ENCODE measurements around the gene FNIP2.
A peak's percentile ranks its signal among the peaks of the same experiment; 100 is the strongest.
"Not testable (repeated sequence)": the region's sequence is repeated elsewhere in the genome, so short reads cannot be mapped to it uniquely, and the experiment has no call there.

Gene FNIP2
- 22.7 to 26.6 reads per million in 2 donors for total RNA-seq

DNA sequence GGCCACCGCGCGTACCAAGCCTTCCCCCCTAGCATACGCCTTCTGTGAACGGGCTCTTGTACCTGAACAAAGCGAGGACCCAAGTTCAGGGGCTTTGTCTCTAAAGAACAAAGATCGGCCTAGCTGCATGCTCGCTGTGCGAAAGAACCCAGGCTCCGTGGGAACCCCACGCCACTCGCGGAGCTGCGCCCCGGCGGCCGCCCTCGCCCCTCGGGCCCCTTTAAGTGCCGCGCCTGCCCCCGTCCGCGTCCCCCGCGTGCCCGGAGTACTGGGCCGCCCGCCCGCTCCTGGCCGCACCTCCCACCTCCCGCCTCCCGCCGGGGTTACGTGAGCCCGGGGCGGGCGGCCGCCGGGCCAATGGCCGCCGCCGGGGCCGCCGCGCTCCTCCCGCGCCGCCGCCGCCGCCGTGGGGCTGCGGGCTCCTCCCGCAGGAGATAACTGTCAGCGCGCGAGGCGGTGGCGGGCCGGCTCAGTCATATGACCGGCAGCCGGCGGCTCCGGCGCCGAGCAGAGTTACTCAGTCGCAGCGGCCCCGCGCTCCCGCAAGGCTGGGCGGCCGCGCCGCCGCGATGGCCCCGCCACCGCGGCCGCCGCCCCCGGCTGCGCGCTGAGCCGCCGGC lies at the start of gene FNIP2:
Gene FNIP2, plus strand, starts transcription at position 472 of the 620 bp plus-strand sequence. CDS start 187 bp downstream, outside the sequence.
- peak; percentile 68 for DNase-seq

DNA sequence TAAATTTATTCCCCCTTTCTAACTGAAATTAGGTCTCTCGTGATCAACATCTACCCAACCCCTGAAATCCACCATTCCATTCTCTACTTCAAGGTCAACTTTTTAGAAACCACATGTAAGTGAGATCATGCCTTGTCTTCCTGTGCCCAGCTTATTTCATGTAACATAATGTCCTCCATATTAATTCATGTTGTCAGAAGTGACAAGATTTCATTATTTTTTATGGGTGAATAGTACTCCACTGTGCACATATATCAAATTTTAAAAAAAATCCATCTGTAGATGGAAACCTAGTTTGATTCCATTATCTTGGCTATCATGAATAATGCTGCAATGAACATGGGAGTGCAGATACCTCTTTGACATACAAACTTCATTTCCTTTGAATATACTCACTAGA lies 47.1 kb upstream of the FNIP2 start:
- DNase-seq, result no peak

DNA sequence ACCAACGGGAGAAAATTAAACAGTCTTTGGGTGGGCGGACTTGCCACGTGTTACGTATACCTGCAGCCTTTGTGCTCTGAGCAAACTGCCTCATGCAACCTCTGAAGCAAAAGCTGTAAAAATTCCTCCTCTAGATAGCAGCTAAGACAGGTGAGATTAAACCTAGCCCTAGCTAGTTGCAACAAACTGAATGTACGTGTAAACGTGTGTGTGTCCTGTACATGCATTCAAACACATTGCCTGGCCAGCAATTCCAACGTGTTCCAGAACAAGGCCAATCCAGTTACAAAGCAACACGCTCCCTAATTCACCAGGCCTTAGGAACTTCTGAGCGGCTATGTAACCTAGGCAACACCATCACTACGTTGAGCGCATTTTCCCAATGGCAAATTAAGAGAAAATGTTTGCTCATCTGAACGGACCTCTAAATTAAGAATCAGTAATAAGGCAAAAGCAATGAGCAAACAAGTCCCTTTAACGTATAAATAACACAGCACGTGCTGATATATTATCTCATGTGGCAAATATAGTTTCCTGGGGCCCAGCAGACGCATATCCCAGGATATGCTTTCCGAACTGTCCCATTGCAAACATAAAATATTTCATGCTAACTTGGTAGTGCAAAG lies 46.4 kb upstream of the FNIP2 start:
- no peak for DNase-seq

DNA sequence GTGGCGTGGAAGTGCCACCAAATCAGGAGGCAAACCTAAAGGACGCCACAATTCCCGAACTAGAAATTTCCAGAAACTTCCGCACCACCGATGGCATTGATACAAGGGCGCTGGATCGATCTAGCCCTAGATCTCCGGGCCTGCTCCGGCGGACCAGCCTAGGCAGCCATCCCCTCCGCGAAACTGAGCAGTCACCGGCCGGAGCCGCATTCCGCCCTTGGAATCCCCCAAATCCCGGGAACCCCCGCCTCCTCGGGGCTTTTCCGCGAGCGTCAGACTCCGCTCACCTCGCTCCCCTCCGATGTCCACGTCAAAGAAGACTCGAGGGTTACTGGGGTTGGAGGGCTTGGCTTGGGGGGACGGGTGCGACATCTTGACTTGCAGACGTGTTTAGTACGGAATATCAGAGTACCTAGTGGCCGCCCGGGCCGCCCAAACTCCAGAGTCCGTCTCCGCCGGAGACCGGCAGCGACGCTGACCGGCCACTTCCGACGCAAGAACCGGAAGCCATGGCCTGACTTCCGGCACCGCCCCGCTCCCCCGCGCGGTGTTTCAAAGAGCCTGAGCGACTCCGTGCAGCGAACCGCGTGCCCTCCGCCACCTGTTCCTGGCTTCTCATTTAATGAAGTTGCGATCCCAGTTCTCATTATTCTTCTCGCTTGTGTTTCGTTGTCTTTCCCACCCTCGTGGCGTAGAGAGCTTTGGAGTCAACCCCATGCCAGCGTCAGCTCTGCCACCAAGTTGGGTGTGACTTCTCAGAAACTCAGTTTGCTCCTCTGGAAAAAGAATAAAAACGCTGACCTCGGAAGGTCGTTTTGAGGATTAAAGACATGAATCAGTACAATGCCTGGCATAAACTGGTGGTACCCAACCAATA lies 45.7 kb upstream of the FNIP2 start, which contains the start of gene PPID:
Gene PPID, minus strand, starts transcription at position 480 of the 877 bp plus-strand sequence. Its CDS starts 108 bp downstream, at position 372.
- peak; percentile 69 for DNase-seq

DNA sequence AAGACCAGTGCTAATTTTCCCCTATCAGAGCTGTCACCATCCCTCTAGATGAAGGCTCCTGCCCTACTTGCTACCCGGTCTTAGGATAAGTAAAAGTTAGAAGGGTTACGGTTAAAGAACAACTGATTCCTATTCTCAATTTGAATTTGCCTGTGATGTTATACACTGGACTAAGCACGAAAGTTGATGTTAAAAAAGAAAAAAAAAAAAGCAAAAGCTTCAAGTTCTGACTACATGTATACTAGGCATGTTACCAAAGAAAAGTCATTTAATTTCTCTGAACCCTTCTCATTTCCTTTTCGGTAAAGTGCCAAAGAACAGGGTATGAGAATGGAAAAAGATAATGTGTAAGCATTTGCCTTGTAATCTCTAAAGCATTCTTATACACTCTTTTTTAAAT lies 44.2 kb upstream of the FNIP2 start:
- DNase-seq, result no peak

DNA sequence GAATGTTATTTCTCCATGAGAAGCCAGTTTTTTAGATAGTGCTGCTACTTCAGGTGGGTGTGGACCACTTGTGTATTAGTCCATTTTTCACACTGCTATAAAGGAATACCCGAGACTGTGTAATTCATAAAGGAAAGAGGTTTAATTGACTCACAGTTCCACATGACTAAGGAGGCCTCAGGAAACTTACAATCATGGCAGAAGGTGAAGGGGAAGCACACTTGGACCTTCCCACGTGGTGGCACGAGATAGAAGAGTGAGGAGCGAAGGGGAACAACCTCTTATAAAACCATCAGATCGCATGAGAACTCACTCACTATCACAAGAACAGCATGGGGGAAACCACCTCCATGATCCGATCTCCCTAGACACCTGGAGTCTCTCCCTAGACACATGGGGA lies 42.2 kb upstream of the FNIP2 start:
- DNase-seq, result no peak

DNA sequence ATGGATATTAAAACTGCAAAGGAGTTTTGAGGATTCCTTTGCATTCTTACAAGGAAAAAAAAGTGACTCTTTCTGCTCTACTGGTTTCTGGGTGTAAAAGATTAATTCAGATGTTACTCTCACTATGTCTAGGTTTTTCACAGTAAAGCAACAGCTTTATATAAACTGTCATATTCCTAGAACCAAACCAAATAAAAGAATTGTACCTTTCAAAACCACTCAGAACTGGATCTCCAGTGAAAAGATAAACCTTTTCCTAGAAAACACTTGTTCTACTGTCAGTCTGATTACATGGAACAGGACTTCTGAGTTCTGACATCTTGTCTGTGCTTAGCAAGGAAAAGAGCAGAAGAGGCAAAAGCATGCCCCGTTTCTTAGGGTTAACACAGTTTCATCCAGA lies 40.6 kb upstream of the FNIP2 start:
- DNase-seq, result no peak

DNA sequence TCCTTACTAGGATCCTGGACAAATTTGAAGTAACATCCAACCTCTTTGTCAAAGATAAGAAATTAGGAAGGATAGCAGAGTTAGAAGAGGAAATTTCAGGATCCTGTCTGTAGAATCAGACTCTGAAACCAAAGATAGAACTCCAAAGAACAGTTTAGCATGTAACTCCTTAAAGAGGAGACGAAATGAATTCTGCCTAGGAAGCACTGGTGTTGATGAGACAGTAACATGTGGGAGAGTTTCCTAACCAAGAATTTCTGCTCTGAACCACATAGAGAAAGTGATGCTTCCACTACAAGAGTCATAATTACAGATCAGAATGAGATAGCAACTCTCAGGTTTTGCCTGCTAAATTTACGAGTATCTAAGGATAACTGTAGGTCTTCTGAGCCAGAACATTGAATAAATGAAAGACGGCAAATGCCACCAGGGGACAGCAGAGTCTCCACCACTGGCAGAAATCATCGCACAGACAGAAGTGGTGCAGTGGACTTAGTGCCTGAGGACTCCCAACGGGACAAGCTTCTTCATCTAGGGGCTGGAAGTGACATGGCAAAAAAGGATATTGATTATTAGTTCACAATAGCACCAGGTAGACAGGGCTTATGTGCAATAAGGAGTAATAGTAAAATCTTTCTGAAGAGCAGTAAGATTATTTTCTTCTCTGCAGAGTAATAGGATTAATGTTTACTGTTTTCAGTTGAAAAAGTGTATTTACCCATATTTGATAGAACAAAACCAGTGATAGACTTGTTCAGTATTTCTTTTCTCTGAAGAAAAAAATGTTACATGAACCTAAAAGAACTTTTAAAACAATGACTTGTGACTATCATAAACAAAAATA lies 38.9 kb upstream of the FNIP2 start:
- DNase-seq, result peak; percentile 32

DNA sequence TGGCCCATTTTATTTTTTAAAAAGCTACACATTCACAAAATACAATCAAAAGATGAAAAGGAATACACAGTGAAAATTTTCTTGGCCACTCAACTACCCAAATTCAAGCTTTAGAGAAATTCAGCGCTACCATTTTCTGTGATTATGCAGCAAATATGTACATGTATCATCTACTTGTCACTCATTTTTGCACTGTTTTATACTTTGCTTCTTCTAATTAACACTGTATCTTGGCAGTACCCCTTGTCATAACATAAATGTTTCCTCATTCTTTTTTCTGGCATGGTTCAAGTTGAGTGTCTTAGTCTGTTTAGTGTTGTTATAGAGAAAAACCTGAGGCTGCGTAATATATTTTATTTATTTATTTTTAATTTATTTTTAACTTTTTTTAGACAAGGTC lies 30.0 kb upstream of the FNIP2 start:
- DNase-seq, result no peak

DNA sequence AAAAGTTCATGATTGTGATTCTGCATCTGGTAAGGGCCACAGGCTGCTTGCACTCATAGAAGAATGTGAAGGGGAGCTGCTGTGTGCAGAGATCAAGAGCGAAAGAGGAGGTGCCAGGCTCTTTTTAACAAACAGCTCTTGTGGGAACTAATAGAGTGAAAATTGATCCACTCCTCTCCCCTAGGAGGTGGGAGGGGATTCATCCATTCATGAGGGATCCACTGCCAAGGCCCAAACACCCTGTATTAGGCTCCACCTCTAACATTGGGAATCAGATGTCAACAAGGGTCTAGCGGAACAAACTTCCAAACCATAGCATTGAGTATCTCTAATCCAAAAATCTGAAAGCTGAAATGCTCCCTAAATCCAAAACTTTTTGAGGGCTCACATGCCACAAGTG lies 29.2 kb upstream of the FNIP2 start:
- no peak for DNase-seq

DNA sequence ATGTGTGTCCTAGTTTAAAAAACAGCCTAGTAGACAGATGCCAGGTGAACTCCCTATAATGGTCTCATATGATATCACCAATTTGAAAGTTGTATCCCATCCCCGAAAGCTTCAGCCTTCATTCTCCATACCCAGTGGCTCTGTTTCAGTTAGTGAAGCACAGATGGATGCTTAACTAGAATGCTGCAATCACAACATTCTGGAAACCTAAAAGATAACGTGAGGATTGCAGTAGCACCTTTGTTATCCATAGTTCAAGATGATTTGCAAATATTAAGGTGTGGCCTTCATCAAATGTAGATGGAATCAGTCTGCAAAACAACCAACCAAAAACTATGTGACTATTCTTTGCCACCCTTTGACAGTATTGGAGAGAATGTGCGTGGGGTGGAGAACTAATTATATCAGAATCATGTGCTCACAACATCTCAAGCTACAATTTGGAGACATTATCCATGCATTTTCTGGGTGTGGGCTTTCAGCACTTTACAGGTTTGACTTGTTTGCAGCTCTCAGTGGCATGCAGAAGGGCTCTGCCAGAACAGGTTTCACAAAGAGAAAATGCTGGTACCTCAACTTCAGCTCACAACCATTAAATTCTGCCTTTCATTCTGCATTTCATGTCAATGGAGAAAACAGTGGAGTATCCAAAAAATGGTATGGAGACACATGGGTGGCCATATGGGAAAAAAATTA lies 27.4 kb upstream of the FNIP2 start:
- no peak for DNase-seq

DNA sequence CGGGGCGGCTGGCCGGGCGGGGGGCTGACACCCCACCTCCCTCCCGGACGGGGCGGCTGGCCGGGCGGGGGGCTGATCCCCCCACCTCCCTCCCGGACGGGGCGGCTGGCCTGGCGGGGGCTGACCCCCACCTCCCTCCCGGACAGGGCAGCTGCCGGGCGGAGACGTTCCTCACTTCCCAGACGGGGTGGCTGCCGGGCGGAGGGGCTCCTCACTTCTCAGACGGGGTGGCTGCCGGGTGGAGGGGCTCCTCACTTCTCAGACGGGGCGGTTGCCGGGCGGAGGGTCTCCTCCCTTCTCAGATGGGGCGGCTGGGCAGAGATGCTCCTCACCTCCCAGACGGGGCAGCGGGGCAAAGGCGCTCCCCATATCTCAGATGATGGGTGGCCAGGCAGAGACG lies 22.3 kb upstream of the FNIP2 start:
- DNase-seq, result not testable (repeated sequence)

DNA sequence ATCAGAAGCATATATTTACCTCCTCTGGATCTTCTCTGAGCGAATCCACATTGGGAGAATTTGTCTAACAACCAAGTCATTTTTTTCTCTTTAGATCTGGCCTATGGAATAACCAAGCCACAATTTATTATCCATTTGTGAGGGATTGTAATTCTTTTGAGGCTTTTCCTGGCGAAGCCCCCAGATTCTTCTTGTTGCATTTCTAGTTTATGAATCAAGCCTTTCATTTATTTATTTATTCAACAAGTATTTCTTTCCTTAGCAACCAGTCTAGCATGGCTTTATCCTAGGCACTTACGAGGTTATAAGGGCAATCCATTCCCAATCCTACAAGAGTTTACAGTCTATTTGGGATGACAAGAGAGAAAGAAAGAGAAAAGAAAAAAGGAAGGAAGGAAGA lies 18.4 kb upstream of the FNIP2 start:
- DNase-seq, result no peak

DNA sequence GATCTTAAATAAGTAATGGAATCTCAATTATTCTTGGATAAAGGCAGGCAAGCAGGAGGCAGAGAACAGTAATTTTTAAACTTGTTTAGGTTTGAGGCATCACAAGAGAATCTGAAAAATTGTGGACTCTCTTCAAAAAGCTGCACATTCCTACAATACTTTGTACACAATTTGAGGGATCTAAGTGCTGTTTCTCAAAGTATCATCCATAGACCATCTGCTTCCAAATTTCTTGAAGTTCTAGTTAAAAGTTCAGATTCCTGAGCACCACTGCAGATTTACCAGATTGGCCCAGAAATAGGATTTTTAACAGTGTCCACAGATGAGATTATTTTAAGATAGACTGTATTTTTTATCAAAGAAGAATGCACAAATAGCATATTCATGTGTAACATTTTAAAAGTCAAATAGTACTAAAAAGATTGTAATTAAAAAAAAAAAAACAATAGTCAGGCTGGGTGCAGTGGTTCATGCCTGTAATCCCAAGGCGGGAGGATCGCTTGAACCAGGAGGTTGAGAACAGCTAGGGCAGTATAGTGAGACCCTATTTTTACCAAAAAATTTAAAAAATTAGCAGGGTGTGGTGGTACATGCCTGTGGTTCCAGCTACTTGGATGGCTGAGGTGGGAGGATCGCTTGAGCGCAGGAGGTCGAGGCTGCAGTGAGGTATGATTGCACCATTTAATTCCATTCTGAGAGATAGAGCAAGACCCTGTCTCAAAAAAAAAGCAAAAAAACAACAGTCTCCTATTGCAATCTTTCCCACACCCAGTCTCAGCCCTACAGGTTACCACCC lies 14.2 kb upstream of the FNIP2 start:
- DNase-seq, result no peak

DNA sequence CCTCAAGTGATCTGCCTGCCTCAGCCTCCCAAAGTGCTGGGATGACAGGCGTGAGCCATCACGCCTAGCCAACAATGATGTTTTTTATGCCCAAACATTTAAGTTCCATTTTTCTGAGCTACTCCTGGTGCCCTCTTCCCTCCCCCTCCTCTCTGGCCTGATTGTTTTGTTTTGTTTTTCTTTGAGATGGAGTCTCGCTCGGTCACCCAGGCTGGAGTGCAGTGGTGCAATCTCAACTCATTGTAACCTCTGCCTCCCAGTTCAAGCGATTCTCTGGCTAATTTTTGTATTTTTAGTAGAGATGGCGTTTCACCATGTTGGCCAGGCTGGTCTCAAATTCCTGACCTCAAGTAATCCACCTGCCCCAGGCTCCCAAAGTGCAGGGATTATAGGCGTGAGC lies 13.0 kb upstream of the FNIP2 start:
- not testable (repeated sequence) for DNase-seq

DNA sequence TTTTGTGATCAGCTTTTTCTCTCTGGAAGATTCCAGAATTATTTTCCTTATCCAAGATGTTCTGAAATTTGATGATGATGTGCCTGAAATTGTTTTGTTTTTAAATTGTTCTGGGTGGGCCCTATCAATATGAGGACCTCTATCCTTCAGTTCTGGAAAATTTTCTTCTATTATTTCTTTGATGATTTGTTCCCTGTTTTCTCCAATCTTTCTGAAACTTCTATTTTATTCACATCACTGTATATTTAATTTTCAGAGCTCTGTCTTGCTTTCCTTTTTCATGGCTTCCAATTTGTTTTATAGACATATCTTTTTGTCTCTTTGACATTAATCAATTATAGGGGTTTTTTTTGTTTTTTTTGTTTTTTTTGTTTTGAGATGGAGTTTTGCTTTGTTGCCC lies 12.2 kb upstream of the FNIP2 start:
- no peak for DNase-seq

DNA sequence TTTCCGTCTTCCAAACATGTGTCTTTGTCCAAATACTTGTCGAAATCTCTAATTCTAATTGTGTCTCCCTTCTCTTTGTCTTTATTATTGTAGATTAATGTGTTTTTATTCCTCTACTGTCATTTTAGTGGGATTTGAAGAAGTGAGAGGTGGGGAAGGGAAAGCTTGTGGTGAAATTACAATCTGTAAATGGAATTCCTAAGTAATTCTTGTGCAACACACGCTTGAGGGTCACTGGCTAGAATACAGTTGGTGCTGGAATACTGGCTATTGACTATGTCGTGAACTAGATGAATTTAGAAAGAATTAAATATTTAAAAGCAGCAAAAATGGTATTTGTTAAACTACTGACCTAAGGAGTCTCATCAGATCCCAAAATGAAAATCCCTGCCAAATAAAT lies 10.7 kb upstream of the FNIP2 start:
- DNase-seq, result no peak

DNA sequence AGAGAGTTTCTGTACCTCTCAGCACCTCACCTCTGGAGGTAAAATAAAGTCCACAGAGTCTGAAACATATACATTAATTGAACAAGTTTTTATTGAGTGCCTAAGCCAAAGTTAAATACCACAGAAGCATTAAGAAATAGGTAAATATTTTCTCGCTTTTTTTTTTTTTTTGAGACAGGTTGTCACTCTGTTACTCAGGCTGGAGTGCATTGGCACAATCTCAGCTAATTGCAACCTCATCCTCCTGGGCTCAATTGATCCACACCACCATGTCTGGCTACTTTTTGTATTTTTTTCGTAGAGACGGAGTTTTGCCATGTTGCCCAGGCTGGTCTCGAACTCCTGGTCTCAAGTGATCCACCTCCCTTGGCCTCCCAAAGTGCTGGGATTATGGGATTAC lies 10.1 kb upstream of the FNIP2 start:
- DNase-seq, result no peak

DNA sequence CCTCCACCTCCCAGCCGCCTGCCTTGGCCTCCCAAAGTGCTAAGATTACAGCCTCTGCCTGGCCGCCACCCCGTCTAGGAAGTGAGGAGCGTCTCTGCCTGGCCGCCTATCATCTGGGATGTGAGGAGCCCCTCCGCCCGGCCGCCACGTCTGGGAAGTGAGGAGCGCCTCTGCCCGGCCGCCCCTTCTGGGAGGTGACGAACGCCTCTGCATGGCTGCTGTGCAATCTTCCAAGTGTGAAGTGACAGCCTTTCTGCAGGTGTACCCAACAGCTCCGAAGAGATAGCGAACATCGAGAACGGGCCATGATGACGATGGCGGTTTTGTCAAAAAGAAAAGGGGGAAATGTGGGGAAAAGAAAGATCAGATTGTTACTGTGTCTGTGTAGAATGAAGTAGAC lies 9.3 kb upstream of the FNIP2 start:
- DNase-seq, result not testable (repeated sequence)

DNA sequence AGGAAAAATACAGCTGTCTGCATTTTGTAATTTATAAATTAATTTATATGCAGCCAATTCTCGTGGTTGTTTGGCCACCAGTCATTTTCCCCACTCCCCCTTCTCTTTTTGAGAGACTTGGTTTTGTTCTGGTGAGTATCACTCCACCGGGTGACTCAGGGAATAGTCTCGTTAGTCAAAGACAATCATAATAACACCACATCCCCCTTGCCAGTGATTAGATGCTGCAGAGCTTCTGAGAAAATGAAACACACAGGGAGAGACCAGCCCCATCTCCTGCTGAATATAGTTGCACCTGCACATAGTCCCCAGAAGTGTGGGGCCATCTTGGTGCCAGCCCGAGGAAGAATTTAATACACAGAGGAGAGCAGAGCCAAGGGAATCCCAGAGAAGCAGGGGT lies 8.0 kb upstream of the FNIP2 start:
- no peak for DNase-seq

DNA sequence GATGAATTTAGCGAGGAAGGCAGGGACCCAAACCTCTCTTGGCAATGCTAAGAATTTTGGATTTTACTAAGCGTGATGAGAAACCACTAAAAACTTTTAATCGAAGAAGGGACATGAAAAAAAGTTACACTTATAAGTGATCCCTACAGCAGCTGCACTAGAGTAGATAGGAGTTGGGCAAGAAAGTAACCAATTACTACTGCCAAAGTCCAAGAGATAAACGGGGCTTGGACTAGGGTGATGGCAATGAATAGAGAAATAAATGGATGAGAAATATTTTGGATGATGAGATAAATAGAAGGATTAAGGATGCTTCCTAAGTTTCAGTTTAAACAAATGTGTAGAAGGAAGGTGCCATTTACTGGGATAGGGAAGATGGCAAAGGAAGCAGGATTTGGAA lies 6.3 kb upstream of the FNIP2 start:
- no peak for DNase-seq

Measured in T-helper 9 cell (primary cell).